ENCODE data around the gene PCGF1.

The PCGF1 gene

GRCh38 chr2:74542978-74543377, 35.5 kb upstream of the PCGF1 start:
- Histone ChIP-seq H3K36me3 (no peaks in the 10 kb centered on the region), H3K4me3 (ENCODE audit: low read depth in 1 of 2, low read length in 1 of 2) (no peak overlapping the region), H3K4me1 (ENCODE audit: control insufficient read depth in 1 of 2, insufficient read depth in 1 of 2, low read depth in 1 of 2, low read length in 1 of 2) (peaks cover 15 to 23% of the 10 kb centered on the region in 2 experiments), H3K27me3 (no peaks in the 10 kb centered on the region), H3K27ac (no peak overlapping the region), H3K9me3 (no peaks in the 10 kb centered on the region)
- TF ChIP-seq CTCF (IDR thresholded peaks at IDR 0.05) = no peak

- Histone ChIP-seq H3K4me3 (ENCODE audit: low read depth in 1 of 2, low read length in 1 of 2) (no peak overlapping the region), H3K9me3 (no peaks in the 10 kb centered on the region), H3K36me3 (no peaks in the 10 kb centered on the region), H3K27me3 (no peaks in the 10 kb centered on the region), H3K4me1 (ENCODE audit: control insufficient read depth in 1 of 2, insufficient read depth in 1 of 2, low read depth in 1 of 2, low read length in 1 of 2) (peaks cover 15 to 23% of the 10 kb centered on the region in 2 experiments), H3K27ac (no peak overlapping the region)
- TF ChIP-seq CTCF (IDR thresholded peaks at IDR 0.05) = no peak
Observed at GRCh38 chr2:74540291-74540690, 32.8 kb upstream of the PCGF1 start.

- no peak for TF ChIP-seq CTCF (IDR thresholded peaks at IDR 0.05)
- Histone ChIP-seq H3K4me1 (ENCODE audit: control insufficient read depth in 1 of 2, insufficient read depth in 1 of 2, low read depth in 1 of 2, low read length in 1 of 2) (peaks cover 15 to 23% of the 10 kb centered on the region in 2 experiments), H3K9me3 (no peaks in the 10 kb centered on the region), H3K27ac (peak overlapping the region; percentile 63), H3K4me3 (ENCODE audit: low read depth in 1 of 2, low read length in 1 of 2) (peak overlapping the region; percentile 38 to 49), H3K27me3 (no peaks in the 10 kb centered on the region), H3K36me3 (peaks cover 6% of the 10 kb centered on the region)
Observed at GRCh38 chr2:74538881-74539339, 31.4 kb upstream of the PCGF1 start.

- Histone ChIP-seq H3K4me3 (ENCODE audit: low read depth in 1 of 2, low read length in 1 of 2) (no peak overlapping the region), H3K27ac (no peak overlapping the region), H3K9me3 (no peaks in the 10 kb centered on the region), H3K36me3 (peaks cover 21% of the 10 kb centered on the region), H3K4me1 (ENCODE audit: control insufficient read depth in 1 of 2, insufficient read depth in 1 of 2, low read depth in 1 of 2, low read length in 1 of 2) (peaks cover 15 to 23% of the 10 kb centered on the region in 2 experiments), H3K27me3 (no peaks in the 10 kb centered on the region)
- no peak for TF ChIP-seq CTCF (IDR thresholded peaks at IDR 0.05)
Observed at GRCh38 chr2:74537140-74537539, 29.6 kb upstream of the PCGF1 start.

- Histone ChIP-seq H3K4me3 (ENCODE audit: low read depth in 1 of 2, low read length in 1 of 2) (no peak overlapping the region), H3K27ac (no peak overlapping the region), H3K36me3 (peaks cover 21% of the 10 kb centered on the region), H3K27me3 (no peaks in the 10 kb centered on the region), H3K4me1 (ENCODE audit: control insufficient read depth in 1 of 2, insufficient read depth in 1 of 2, low read depth in 1 of 2, low read length in 1 of 2) (peaks cover 20 to 27% of the 10 kb centered on the region in 2 experiments), H3K9me3 (no peaks in the 10 kb centered on the region)
- TF ChIP-seq CTCF (IDR thresholded peaks at IDR 0.05) = no peak
Observed at GRCh38 chr2:74536166-74536950, 28.9 kb upstream of the PCGF1 start.

Measured in neutrophil (primary cell).